ENCODE measurements around the gene ZC4H2.
"Not testable (repeated sequence)": the region's sequence is repeated elsewhere in the genome, so short reads cannot be mapped to it uniquely, and the experiment has no call there.

Gene ZC4H2

DNA sequence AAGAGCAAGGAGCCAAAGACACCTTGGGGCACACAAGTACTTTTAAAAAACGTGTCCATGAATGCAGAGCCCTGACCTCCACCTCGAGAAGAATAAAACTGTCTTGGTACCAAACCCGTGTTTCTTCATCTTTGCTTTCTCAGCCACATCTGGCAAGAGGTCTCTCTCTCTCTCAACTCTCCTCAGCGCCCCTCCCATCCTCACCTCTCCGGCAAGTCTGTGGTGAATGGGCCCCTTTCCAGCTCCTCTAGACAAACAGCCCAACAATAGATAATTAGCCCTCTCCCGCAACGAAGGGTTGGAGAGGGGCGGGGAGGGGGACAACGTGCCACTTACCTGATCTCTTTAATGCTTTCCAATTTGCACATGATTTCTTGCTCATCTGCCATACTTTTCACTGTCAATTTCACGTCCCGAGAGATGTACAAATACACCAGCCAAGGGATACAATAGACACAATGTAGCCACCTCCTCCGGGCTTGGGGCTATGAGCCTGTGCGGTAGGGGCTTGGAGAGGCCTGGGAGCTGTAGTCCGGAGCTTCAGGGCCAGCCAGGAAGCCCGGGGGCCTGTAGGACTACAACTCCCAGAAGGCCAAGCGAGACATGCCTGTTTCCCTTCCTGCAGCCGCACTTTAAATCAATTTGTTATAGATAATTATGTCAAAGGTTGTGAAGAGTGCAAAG lies at the start of gene ZC4H2:
TSS of gene ZC4H2 (minus strand) at position 462 of the 684 bp plus-strand sequence. CDS start at position 389, 73 bp downstream.
- DNase-seq, result no peak

GRCh38 chrX:65017451-65017850 lies 41.2 kb upstream of the ZC4H2 start:
- no peak for DNase-seq

DNA sequence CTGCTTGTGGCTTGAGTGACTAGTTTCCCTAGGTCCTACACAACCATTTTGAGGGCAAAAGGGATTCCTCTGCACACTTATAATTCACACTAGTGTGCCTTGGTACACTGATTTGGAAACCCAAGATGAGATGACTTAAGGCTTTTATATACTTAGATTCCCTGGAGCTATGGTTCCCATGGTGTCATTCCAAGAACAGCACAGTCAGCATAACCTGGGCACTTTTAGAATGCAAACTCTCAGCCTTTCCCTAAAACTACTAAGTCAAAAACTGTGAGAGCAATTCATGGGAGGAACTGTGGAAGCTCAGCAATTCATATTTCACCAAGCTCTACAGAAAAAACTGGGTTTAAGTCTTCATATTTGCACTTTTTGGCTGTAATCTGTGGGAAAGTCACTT lies 38.0 kb upstream of the ZC4H2 start:
- DNase-seq, result no peak

- no peak for DNase-seq
Measured at GRCh38 chrX:65009459-65009858, 33.2 kb upstream of the ZC4H2 start.

DNA sequence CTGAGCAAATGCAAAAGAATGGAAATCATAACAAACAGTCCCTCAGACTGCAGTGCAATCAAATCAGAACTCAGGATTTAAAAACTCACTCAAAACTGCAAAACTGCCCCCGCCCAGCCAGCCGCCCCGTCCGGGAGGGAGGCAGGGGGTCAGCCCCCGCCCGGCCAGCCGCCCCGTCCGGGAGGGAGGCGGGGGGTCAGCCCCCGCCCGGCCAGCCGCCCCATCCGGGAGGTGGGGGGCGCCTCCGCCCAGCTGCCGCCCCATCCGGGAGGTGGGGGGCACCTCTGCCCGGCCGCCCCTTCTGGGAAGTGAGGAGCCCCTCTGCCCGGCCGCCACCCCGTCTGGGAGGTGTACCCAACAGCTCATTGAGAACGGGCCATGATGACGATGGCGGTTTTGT lies 26.0 kb upstream of the ZC4H2 start:
- DNase-seq, result not testable (repeated sequence)

DNA sequence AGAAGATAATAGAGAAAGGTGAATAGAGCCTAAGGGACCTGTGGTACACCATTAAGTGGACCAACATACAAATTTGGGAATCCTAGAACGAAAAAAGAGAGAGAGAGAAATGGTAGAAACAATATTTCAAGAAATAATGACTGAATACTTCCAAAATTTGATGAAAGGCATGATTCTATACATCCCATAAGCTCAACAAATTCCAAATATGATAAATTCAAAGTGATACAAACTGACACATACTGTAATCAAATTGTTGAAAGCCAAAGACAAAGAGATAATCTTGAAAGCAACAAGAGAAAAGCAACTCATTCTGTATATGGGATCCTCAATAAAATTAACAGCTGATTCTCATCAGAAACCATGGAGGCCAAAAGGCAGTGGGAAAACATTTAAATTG lies 20.6 kb upstream of the ZC4H2 start:
- DNase-seq, result no peak

- no peak for DNase-seq
Measured at GRCh38 chrX:64994131-64994798, 18.0 kb upstream of the ZC4H2 start.

- no peak for DNase-seq
Measured at GRCh38 chrX:64977830-64978229, 1.6 kb upstream of the ZC4H2 start.

GRCh38 chrX:64977051-64977450 lies 801 bp upstream of the ZC4H2 start:
- no peak for DNase-seq

GRCh38 chrX:64976673-64977040 lies 407 bp upstream of the ZC4H2 start:
- DNase-seq, result no peak

GRCh38 chrX:64975491-64975890 lies 759 bp downstream of the ZC4H2 start:
- no peak for DNase-seq

GRCh38 chrX:64925480-64925879 lies 50.8 kb downstream of the ZC4H2 start:
- no peak for DNase-seq

DNA sequence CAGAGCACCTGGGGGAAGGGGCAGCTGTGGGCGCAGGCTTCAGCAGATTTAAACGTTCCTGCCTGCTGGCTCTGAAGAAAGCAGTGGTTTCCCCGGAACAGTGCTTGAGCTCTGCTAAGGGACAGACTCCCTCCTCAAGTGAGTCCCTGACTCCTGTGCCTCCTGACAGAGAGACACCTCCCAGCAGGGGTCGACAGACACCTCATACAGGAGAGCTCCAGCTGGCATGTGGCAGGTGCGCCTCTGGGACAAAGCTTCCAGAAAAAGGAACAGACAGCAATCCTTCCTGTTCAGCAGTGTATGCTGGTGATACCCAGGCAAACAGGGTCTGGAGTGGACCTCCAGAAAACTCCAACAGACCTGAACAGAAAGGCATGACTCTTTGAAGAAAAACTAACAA lies 68.1 kb downstream of the ZC4H2 start:
- no peak for DNase-seq

GRCh38 chrX:64894454-64895038 lies 81.7 kb downstream of the ZC4H2 start:
- no peak for DNase-seq

DNA sequence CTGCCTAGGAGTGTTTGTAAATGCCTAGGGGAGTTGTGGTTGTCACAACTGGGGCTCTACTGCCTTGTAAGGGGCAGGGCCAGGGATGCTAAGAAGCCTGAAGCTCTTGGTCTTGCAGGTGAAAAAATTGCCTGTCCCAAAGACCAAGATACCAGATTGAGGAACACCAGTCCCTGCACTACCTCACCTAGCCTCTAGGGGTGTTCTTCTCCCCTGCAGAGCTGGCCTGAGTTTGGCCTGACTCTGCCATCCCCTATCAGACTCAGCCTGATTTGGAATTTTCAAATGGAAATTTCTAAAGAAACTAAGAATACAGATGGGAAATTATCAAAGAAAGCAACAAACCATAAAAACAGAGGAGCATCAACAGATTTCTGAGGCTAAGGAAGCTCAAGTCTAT lies 90.4 kb downstream of the ZC4H2 start:
- no peak for DNase-seq

DNA sequence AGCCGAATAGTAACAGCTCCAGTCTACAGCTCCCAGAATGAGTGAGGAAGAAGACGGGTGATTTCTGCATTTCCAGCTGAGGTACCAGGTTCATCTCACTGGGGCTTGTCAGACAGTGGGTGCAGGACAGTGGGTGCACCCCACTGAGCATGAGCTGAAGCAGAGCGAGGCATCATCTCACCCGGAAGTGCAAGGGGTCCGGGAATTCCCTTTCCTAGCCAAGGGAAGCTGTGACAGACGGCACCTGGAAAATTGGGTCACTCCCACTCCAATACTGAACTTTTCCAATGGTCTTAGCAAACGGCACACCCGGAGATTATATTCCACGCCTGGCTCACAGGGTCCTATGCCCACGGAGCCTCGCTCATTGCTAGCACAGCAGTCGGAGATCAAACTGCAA lies 97.5 kb downstream of the ZC4H2 start:
- not testable (repeated sequence) for DNase-seq

DNA sequence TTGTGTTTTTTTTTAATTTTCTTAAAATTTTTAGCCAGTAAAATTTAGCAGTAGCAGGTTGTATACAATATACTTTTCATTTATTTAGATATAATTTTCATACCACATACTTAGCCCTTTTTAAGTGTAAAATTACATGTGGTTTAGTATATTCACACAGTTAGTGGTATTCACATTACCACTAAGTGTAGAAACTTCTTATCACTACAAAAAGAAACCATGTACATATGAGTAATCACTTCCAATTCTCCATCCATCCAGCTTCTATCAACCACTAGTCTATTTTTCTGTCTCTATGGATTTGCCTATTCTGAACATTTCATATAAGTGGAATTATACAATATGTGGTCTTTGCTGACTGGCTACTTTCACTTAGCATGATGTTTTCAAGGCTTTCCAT lies 109.0 kb downstream of the ZC4H2 start:
- DNase-seq, result no peak
